Measurements from ENCODE around the gene FAT2.
A peak's percentile ranks its signal among the peaks of the same experiment; 100 is the strongest.

FAT2 gene, protein sequence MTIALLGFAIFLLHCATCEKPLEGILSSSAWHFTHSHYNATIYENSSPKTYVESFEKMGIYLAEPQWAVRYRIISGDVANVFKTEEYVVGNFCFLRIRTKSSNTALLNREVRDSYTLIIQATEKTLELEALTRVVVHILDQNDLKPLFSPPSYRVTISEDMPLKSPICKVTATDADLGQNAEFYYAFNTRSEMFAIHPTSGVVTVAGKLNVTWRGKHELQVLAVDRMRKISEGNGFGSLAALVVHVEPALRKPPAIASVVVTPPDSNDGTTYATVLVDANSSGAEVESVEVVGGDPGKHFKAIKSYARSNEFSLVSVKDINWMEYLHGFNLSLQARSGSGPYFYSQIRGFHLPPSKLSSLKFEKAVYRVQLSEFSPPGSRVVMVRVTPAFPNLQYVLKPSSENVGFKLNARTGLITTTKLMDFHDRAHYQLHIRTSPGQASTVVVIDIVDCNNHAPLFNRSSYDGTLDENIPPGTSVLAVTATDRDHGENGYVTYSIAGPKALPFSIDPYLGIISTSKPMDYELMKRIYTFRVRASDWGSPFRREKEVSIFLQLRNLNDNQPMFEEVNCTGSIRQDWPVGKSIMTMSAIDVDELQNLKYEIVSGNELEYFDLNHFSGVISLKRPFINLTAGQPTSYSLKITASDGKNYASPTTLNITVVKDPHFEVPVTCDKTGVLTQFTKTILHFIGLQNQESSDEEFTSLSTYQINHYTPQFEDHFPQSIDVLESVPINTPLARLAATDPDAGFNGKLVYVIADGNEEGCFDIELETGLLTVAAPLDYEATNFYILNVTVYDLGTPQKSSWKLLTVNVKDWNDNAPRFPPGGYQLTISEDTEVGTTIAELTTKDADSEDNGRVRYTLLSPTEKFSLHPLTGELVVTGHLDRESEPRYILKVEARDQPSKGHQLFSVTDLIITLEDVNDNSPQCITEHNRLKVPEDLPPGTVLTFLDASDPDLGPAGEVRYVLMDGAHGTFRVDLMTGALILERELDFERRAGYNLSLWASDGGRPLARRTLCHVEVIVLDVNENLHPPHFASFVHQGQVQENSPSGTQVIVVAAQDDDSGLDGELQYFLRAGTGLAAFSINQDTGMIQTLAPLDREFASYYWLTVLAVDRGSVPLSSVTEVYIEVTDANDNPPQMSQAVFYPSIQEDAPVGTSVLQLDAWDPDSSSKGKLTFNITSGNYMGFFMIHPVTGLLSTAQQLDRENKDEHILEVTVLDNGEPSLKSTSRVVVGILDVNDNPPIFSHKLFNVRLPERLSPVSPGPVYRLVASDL (N-terminal part only)

DNA sequence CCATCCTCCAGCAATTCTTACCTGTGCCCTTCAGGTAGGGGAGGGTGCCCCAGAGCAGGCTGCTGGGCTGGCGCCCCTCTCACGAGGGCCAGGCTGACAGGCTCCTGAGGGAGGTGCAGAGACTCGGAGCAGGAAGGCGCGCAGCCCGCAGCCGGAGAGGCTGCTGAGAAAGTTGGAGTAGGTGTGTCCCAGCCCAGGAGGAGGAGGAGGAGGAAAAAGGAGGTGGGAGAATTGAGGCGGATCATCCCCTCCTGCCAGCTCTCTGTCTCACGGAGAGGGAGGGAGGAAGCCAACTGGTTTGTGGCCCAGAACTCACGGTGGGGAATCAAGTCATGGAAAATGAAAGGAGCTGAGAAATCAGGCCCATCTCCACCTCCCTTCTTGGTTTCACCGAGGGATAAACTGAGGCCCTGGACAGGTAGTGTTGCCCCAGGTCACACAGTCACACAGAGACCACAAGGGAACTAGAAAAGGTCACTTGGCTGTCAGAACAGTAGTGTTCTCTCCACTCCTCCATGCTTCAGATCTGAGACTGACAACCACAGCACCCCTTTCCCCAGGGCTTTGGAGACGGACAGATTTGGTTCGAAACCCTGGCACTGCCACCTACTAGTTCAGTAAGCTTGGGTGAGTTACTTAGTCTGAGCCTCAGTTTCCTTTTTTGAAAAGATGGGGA, at the start of gene FAT2:
FAT2 (minus strand) TSS at position 188 of the 676 bp plus-strand sequence. CDS start 22,400 bp downstream, outside the sequence.
- DNase-seq = no peak

DNA sequence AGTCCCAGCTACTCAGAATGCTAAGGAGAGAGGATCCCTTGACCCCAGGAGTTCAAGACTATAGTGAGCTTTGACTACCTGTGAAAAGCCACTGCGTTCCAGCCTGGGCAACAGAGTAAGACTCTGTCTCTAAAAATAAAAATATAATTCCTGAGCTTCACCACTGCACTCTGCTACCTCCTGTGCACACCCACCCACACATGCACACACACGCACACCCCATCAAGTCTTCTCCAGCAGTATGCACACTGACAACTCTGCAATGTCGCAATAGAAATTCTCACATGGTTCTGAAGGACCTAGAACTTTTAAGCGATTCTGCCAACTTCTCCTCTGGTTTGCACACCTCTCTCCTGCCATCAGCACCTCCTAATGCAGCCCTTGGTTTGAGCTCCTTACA, 47.5 kb upstream of the FAT2 start:
- no peak for DNase-seq

DNA sequence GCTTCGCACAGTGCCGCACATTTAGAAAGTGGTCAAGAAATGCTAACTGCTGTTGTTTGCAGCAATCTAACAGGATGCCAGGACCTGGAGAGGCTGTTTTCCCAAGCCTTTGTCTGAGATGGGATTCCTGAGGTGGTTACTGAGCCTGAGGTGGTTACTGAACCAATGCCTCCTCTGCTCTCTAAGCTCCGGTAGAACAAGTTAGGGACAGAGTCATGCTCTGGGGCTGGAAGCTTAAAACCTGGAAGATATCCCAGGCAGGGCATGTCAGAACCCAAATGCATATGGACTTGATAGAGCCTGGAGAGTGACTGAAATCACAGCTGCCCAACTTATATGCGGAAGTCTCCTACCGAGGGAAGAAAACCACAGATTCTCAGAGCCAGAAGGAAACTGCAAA, 46.5 kb upstream of the FAT2 start:
- no peak for DNase-seq

DNA sequence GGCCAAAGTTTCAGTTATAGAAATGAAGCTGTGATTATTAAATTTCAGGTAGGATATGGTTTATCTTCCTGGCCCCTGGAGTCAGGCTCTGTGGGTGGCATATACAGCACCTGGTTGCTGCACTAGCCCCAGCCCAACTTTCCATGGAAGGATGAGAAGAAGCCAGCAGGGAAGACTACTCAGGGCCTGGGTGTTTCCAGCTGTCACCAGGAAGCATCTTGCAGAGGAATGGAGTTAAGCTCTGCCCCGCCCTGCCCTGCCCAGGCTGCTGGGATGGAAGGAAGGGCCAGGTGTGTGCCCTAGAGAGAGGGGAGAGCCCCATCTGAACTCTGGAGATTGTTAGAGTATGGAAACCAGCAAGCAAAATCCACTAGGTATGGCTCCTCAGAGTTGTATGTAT, 42.8 kb upstream of the FAT2 start:
- DNase-seq = no peak

DNA sequence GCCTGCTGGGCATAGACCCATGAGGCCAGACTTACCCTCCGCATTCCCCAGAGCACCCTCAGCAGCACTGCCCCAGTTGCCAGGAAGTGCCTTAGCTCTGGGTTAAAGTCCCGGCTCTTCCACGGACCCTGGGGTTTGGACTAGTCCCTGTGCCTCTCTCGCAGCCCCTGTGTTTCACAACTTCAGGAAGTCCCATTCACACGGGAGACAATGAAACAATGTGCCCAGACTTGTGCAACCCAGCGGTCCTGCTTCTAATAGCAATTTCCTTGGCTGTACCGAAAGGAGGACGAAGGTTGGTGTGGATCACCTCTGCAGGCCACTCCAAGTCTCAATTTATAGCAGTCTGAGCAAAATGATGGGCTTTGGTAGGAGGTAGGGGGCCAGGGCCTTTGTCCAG, 41.8 kb upstream of the FAT2 start:
- DNase-seq = no peak

DNA sequence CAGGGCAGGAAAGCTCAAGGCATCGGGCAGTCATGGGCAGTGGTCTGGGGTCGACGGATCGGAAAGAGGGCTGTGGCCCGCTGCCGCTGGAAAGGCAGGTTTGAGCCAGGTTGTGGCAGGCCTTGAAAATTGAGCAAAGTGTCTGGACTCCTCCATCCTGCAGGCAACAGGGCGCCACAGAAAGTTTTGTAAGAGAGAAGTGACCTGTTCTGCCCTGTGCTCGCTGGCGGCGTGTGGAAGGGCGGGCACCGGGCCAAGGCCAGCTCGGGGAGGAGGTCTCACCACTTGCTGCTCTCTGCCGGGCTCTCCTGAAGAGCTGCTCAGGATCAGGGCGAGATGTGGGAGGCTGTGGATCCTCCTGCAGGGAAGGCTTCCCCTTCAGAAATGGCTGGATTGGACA, 41.4 kb upstream of the FAT2 start:
- DNase-seq = no peak

DNA sequence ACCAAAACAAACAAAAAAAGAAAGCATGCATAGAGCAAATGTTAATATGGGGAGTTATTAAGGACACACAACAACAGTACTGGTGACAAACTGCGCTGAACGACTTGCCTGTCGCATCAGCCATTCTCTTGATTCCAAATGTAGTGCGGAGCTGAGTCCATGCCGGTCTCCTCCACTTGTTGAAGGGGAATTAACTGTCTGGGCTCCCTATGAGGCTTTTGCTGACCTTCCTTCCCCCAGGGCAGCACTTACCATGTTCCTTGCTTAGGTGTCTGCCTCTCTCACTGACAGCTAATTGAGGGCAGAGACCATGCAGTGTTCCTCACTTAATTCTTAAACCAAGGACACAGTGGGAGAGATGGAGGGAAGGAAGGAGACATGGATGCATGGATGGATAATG, 40.8 kb upstream of the FAT2 start:
- no peak for DNase-seq

DNA sequence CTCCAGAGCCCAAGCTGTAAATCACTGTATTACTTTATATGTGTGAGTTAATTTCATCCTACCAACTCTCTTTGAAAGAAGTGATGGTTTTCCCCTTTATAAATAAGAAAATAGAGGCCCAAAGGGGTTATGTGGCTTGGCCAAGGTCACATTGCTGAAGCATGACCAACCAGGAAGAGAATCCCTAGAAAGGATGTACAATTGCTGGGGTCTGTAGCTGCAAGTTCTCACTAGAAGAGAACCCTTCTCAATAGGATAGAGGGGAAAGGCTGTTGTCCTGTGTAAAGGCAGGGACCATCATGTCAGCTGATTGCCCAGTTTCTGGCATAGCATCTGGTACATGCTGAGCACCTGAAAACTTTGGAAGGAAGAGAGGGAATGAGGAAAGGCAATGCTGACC, 39.0 kb upstream of the FAT2 start:
- DNase-seq = peak; percentile 52

DNA sequence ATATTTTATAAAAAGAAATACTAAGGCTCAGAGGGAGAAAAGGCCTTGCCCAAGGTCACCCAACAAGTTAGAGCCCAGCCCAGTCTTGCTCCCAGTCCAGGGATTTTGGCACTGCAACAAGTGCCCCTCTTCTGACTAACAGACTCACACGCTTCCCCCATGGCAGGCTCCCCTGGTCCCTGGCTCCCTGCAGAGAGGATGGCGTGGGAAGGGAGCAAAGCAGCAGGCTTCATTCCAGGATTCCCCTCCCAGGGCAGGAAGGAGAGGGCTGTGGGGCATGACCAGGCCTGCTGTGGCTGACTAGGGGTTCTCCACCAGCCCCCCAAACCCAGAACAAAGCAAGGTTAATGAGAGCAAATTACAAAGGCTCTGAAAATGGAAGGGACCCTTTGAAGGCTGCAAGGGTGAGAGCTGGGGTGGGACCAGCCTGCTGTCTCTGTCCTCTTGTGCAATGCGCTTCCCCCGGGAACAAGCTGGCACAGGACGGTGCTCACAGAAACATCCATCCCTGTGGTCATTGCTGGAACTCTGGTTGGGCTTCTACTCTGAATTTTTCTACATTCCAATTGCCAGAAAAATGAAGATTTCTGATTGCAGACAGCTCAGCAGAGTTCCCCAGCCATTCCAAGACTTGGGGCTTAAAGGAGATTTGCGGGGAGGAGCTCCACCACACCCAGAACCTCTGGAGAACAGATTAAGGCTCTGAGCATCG, 37.1 kb upstream of the FAT2 start:
- DNase-seq = peak; percentile 55

DNA sequence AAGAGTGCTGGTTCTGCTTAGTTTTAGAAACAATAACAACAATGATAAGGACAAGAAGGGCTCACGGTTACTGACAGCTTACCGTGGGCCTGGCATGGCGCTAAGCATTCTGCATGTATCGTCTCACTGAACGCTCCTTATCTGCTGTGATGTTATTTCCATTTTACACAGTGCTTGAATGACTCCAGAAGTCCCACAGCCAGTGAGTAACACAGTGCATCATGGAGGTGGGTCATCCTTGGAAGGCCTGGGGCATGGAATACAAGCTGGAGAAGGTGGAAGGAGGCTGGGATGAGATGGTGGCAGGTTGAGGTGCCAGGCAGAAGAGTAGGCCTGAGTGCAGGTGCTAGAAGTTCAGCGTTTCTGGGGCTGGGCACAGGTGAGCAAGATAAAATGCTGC, 36.5 kb upstream of the FAT2 start:
- no peak for DNase-seq

DNA sequence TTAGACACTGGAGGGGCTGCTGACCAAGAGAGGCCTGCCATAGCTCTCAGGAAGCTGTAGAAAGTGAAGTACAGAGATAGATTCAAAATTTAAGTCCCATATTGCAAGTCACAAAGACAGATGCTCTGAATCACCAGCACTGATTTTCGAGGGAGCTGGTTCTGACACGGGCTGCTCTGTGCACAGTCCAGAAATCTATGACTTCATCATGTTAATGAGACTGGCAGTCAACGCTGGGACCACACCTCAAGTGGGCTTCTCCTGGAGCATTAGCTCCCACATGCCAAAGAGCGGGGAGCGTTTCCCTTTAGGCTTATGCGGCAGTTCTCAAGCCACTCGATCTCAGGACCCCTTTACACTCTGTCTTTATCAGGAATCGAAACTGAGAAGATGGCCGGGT, 34.2 kb upstream of the FAT2 start:
- DNase-seq = no peak

DNA sequence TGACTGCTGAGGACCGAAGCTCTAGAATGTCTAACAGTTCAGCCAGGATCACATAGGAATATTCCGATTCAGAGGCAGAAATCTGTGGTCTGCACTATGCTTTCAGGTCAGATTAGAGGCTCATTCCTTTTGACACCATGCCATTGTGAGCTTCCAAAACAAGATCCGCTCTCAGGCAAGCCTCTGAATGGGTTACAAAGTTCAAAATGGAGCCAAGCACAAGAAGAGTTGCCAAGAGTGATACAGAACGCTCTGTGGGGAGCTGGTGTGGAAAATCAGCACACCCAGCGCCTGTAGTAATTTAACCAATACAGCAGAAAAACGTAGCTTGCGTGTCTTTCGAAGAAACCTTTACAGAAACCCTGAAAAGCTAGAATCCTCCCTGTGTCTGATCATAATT, 33.3 kb upstream of the FAT2 start:
- DNase-seq = no peak

DNA sequence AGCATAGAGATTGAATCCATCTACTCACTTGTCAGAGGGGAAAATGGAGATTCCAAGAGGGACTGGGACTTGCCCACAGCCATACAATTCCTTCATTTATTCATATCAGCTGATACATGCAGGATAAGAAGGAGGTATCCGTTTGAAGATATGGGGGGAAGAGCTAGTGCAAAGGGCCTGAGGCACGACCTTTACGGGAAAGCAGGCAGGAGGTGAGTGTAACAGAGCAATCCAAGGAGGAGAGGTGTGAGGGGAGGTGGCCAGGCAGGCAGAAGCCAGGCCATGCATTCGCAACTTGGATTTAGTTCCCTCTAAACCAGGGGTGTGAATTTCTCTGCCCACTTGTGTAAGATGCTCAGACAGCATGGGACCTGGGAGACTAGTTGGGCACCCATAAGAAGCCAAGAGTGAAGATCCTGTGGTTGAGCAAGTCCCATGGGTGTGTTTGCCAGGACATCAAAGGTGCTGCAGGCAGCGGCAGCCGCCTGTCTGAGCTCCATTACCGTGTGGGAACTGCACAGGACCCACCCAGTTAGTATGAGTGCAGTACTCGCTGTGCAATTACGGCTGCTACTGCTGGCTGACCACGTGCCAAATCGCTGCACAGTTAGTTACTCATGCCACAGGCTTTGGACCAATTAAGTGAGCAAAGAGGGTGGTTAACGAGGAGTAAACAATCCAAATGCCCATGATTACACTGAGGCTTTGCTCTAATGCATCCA, 31.4 kb upstream of the FAT2 start:
- no peak for DNase-seq

DNA sequence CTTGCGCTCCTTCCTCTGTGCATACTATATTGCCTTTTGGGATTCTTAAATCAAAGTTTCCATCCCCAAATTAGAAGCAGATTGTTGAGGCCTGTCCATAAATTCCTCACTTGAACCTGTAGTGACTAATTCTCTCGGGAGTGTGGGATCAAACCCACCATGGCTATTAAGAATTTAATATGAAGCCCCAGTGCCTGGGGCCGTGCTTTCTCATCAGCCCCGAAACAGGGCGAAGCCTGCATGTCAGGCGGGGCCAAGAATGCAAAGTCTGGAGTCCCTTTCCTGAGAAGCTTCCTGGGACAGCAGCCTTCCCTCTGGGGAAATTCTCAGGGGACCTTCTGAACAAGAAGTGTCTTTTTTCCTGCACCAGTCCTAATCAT, 29.3 kb upstream of the FAT2 start:
- DNase-seq = no peak

DNA sequence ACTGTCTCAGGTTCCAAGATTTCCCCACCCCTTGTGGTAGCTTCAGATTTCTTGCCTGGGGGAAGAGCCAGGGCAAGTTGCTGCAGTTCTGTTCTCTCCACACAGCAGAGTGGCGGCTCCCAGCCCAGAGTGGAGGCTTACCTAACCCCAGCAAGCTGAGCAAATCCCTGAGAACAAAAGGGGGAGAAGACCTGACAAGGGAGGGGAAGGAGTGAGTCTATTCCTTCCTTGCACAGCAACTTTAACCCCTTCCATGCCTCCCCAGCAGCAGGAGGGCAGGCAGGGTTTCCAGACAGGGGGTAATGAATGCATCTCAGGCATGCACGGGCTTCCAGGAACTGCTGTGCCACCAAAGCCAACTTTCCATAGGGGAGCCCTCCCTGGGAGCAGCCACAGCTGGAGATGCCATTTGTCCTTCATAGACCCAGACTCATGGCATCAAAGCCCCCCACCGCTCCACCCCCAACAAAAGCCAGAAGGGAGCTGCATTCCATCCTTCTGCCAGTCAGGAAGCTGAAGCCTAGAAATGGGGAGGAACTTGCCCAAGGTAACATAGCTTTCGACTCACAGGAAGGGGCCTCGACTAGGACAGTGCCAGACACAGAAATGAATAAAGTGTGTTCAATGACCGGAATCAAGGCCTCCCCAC, 28.8 kb upstream of the FAT2 start:
- no peak for DNase-seq

DNA sequence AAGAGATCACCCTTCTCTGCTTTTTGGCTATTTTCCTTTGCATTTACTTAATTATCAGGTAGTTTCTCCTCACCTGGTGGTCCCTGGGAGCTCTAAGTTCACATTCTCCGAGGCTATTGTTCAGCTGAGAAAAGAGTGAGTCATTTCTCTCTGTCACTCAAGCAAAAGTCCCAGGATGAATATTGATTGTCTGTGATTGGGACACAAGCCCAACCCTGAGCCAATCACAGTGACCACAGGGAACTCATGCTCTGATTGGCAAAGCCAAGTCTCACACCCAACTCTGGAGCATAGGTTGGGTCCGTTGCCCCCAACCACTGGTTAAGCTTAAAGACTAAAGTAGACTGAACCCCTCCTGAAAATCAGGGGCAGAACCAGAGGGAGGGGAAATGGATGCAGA, 27.8 kb upstream of the FAT2 start:
- DNase-seq = no peak

DNA sequence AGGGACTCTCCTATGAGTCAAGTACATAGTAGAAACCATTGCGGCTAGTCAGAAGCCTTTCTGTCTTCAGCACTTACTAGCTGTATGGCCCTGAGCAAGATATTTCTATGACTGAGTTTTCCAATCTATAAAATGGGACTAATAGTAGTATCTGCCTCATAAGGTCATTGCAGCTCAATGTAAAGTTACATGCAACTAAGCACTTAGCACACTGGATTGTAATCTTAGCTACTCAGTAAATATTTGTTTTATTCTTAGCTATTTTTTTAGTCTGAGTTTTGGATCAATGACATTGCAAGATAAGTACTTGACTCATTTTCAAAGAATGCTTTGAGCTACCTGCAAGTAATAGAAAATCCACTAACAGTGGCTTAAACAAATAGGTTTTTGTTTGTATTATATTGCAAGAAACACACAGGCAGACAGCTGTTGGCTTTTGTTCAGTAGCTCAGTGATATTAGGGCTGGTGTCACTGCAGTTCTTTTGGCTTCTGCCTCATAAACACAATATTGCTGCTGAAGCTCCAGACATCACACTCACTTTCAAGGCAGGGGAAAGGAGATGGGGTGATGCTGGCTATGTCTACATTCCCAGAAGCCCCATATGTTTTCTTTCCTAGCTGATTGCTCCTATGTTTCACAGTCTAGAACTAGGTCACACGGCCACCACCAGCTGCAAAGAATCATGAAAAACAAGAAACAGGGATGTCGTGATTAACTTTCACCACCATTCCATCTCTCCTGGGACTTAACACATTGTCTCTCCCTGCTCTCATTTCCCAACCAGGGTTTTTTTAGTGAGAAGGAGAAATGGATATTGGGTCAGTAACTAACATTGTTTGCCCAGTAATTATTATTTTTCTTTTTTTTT, 26.9 kb upstream of the FAT2 start:
- no peak for DNase-seq

DNA sequence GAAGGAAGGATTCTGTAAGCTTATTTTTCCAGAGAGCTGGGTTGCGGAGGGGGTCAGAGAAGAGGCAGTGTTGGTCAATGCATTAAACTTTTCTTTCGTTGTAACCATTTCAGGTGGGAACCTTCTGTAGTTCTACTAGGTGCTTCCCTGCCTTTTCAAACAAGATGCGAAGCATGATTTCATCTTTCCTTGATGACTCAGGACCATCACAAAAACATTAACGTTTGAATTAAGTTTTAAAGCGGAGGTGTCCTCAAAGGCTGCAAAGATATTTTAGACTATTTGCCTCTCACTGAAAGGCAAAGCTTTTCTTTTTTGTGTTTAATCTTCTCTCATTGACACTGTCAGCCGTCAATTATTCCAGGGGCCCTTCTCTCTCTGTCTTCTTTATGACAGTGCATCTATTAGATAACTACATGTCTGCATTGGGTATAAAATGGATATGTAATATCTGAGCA, 26.3 kb upstream of the FAT2 start:
- DNase-seq = no peak

DNA sequence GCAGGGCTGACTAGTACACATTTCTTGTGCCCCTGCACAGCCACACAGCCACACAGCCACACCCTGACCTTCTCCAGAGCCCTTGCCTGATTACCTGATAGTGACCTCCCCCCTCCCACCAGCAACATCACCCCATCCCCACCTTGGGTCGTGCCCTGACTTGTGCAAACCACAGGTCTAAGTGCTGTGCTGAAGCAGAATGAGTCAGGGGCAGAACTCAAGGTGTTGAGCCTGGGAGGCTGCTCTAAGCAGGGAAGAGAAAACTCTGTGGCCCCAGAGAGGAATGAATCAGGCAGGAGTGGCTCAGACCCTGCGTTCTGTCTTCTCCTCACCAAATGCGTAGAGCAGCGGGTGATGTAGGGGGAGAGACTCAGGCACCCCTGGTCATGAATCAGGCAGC, 24.3 kb upstream of the FAT2 start:
- no peak for DNase-seq

DNA sequence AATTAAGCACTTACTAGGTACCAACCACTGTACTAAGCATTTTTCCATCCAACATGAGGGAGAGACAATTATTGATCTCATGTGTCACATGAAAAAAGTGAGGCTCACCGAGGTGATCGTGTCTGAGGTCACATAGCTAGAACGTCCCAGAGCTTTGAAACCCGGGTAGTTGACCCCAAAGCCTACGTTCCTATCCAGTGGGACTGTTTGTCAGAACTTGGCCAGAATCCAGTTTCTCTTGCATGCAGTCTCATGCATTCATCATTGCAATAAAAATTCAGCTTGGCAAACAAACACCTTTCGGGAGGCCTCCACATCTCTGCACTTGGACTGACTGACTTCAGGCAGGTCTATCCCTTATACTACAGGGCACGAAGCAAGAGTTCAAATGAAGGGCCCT, 23.4 kb upstream of the FAT2 start:
- no peak for DNase-seq

Data from EL (cell line).